H9 (cell line): ENCODE measurements around the gene ZMIZ1. TPM values are rescaled to one million over a fixed set of nuclear protein-coding genes. Genes with fewer than 3 reads are reported as not detected.

Experiments
- DNase-seq: peaks from one replicate; pipeline ENCODE4 v3.0.0-alpha.2; 2017
- H2AFZ ChIP-seq: one replicate; pipeline ENCODE4 v1.6.1; 2013; ENCODE audit warnings: mild to moderate bottlenecking, low read length, control low read depth, moderate library complexity
- H2AK5ac ChIP-seq: 2 replicates; pipeline ENCODE4 v1.6.1; 2013; ENCODE audit warnings: low read length, control low read depth, mixed read lengths; ENCODE audit not compliant: insufficient read length
- H2BK120ac ChIP-seq: one replicate; pipeline ENCODE4 v1.6.1; 2013; ENCODE audit warnings: low read depth, mild to moderate bottlenecking, low read length, control low read depth, inconsistent platforms; ENCODE audit not compliant: poor library complexity, severe bottlenecking
- H2BK12ac ChIP-seq: 2 replicates; pipeline ENCODE4 v1.6.1; 2013; ENCODE audit warnings: low read length, control low read depth, mixed read lengths, low read depth; ENCODE audit not compliant: insufficient read length
- H2BK15ac ChIP-seq: 2 replicates; pipeline ENCODE4 v1.6.1; 2013; ENCODE audit warnings: low read depth, low read length, control low read depth
- H2BK20ac ChIP-seq: one replicate; pipeline ENCODE4 v1.6.1; 2013; ENCODE audit warnings: low read depth, mild to moderate bottlenecking, low read length, control low read depth, inconsistent platforms; ENCODE audit not compliant: poor library complexity, severe bottlenecking
- H2BK5ac ChIP-seq: 2 replicates; pipeline ENCODE4 v1.6.1; 2013; ENCODE audit warnings: low read length, control low read depth, mixed read lengths; ENCODE audit not compliant: insufficient read length
- H3K14ac ChIP-seq: 2 replicates; pipeline ENCODE4 v1.6.1; 2013; ENCODE audit warnings: low read length, control low read depth; ENCODE audit not compliant: insufficient read depth
- H3K18ac ChIP-seq: 2 replicates; pipeline ENCODE4 v1.6.1; 2013; ENCODE audit warnings: low read depth, mild to moderate bottlenecking, mixed read lengths, low read length, control low read depth; ENCODE audit not compliant: insufficient read length
- H3K23ac ChIP-seq: 2 replicates; pipeline ENCODE4 v1.6.1; 2013; ENCODE audit warnings: low read length, control low read depth, mixed read lengths, low read depth; ENCODE audit not compliant: insufficient read length
- H3K23me2 ChIP-seq: 2 replicates; pipeline ENCODE4 v1.6.1; 2013; ENCODE audit warnings: low read depth, mild to moderate bottlenecking, mixed read lengths, low read length, control low read depth; ENCODE audit not compliant: insufficient read length, poor library complexity, severe bottlenecking
- H3K27ac ChIP-seq: 2 replicates; pipeline ENCODE4 v1.5.1; 2013; ENCODE audit warnings: low read length, control low read depth, mixed read lengths, low read depth; ENCODE audit not compliant: insufficient read length
- H3K27me3 ChIP-seq: 2 replicates; pipeline ENCODE4 v1.6.1; 2013; ENCODE audit warnings: low read length, control low read depth, inconsistent platforms; ENCODE audit not compliant: insufficient read depth
- H3K4ac ChIP-seq: 2 replicates; pipeline ENCODE4 v1.6.1; 2013; ENCODE audit warnings: low read depth, mild to moderate bottlenecking, control low read depth, inconsistent platforms, low read length, moderate library complexity
- H3K4me1 ChIP-seq: 2 replicates; pipeline ENCODE4 v1.6.1; 2013; ENCODE audit warnings: low read length, control low read depth, inconsistent platforms; ENCODE audit not compliant: insufficient read depth
- H3K4me2 ChIP-seq: 2 replicates; pipeline ENCODE4 v1.6.1; 2013; ENCODE audit warnings: low read length, control low read depth, mixed read lengths; ENCODE audit not compliant: insufficient read length, insufficient read depth
- H3K56ac ChIP-seq: 2 replicates; pipeline ENCODE4 v1.6.1; 2013; ENCODE audit warnings: low read depth, mild to moderate bottlenecking, mixed read lengths, low read length, control low read depth; ENCODE audit not compliant: insufficient read length
- H3K79me1 ChIP-seq: 2 replicates; pipeline ENCODE4 v1.6.1; 2013; ENCODE audit warnings: low read depth, mild to moderate bottlenecking, moderate library complexity, low read length, control low read depth, inconsistent platforms; ENCODE audit not compliant: insufficient read depth, poor library complexity, severe bottlenecking
- H3K79me2 ChIP-seq: 2 replicates; pipeline ENCODE4 v1.6.1; 2013; ENCODE audit warnings: low read length, control low read depth, inconsistent platforms; ENCODE audit not compliant: insufficient read depth
- H3K9ac ChIP-seq: 2 replicates; pipeline ENCODE4 v1.6.1; 2013; ENCODE audit warnings: low read length, control low read depth, mixed read lengths; ENCODE audit not compliant: insufficient read length; ENCODE audit errors: extremely low read depth
- H3K9me3 ChIP-seq: one replicate; pipeline ENCODE4 v1.6.1; 2013; ENCODE audit warnings: low read depth, low read length, inconsistent platforms; ENCODE audit not compliant: control insufficient read depth
- H3T11ph ChIP-seq: one replicate; pipeline ENCODE4 v1.6.1; 2013; ENCODE audit warnings: mild to moderate bottlenecking, low read length, control low read depth, inconsistent platforms
- H4K20me1 ChIP-seq: one replicate; pipeline ENCODE4 v1.6.1; 2013; ENCODE audit not compliant: control insufficient read depth, insufficient read length, insufficient read depth
- H4K5ac ChIP-seq: 2 replicates; pipeline ENCODE4 v1.6.1; 2013; ENCODE audit warnings: low read depth, mild to moderate bottlenecking, mixed read lengths, low read length, control low read depth; ENCODE audit not compliant: insufficient read length
- H4K8ac ChIP-seq: replicated peaks from 2 replicates; pipeline ENCODE4 v1.6.1; 2013; ENCODE audit warnings: low read length, control low read depth, mixed read lengths, low read depth; ENCODE audit not compliant: insufficient read length
- H4K91ac ChIP-seq: 2 replicates; pipeline ENCODE4 v1.6.1; 2013; ENCODE audit warnings: low read depth, mild to moderate bottlenecking, moderate library complexity, mixed read lengths, low read length, control low read depth; ENCODE audit not compliant: insufficient read length
- H3K27ac Mint-ChIP-seq, 3 experiments: 2 replicates in 2 of 3; 3 replicates in 1 of 3; pipeline ENCODE4 v1.8.0; 2020 to 2021; ENCODE audit warnings: mixed read lengths in 3 of 3, mild to moderate bottlenecking in 1 of 3, moderate library complexity in 1 of 3
- H3K27me3 Mint-ChIP-seq: 2 replicates; pipeline ENCODE4 v1.8.0; 2021; ENCODE audit warnings: low read depth, mild to moderate bottlenecking, moderate library complexity, mixed read lengths
- H3K36me3 Mint-ChIP-seq, 3 experiments: 2 replicates in 2 of 3; 3 replicates in 1 of 3; pipeline ENCODE4 v1.8.0; 2020 to 2021; ENCODE audit warnings: low read depth in 3 of 3, mixed read lengths in 3 of 3; ENCODE audit not compliant: insufficient read depth in 1 of 3
- H3K4me1 Mint-ChIP-seq, 2 experiments: 2 replicates each; pipeline ENCODE4 v1.8.0; 2020; ENCODE audit warnings: mixed read lengths in 2 of 2
- H3K4me3 Mint-ChIP-seq, 2 experiments: 2 replicates in 1 of 2; 3 replicates in 1 of 2; pipeline ENCODE4 v1.8.0; 2020 to 2021; ENCODE audit warnings: mild to moderate bottlenecking in 2 of 2, mixed read lengths in 2 of 2, moderate library complexity in 1 of 2
- H3K9me3 Mint-ChIP-seq, 2 experiments: 2 replicates in 1 of 2; 3 replicates in 1 of 2; pipeline ENCODE4 v1.8.0; 2020; ENCODE audit warnings: mild to moderate bottlenecking in 2 of 2, mixed read lengths in 2 of 2, moderate library complexity in 1 of 2
- WGBS: extraction: QIAGEN DNeasy Blood & Tissue Kit; methylation state at CpG from one replicate; pipeline ENCODE4 v1.1.7; 2013; ENCODE audit warnings: missing lambda C conversion rate, low lambda C conversion rate, mixed read lengths; ENCODE audit not compliant: insufficient read length; ENCODE audit errors: extremely low coverage; 5-methylcytosine and 5-hydroxymethylcytosine counted together
- total RNA-seq: library from RNA; stranded (reverse); gene quantifications from 2 replicates; pipeline ENCODE4 v1.2.1, GENCODE V29; 2021
- TF ChIP-seq, protein P1 (sequence below): fragments of 200-600 bp; sonication (generic); conservative IDR thresholded peaks from 3 replicates; pipeline ENCODE4 v1.8.0; 2021; ENCODE audit warnings: antibody characterized with exemption, mild to moderate bottlenecking

The ZMIZ1 gene
- total RNA-seq, 1 experiment from 2014 or later = 36.9 TPM

DNA sequence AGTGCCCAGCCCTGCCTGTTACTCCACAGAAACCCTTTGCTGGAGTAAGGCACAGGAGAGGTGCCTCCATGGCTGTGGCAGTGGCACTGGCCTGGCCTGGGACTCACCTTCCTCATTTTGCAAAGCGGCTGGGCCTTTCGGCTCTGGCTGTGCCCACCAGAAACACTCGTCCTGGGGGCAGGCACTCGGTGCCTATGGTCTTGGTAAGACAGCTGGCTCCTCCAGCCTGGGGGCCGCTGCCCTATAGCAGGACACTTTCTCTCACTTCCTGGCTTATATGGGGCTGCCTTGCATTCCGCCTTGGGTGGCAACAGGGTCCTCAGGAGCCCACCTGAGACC lies 13.2 kb downstream of the ZMIZ1 start:
- no peak overlapping the region for H3K27ac Mint-ChIP-seq
- WGBS = no CpG with 5 or more reads among the region's 6 CpGs
- Histone ChIP-seq H3K23me2 (no peaks in the 10 kb centered on the region), H2BK15ac (no peak overlapping the region), H4K91ac (no peak overlapping the region), H3K14ac (no peak overlapping the region), H3K79me1 (peaks cover 5% of the 10 kb centered on the region), H2BK12ac (no peak overlapping the region), H2AK5ac (no peak overlapping the region), H4K8ac (no peak overlapping the region), H4K5ac (no peak overlapping the region), H3K4me2 (no peak overlapping the region), H3K23ac (no peak overlapping the region), H3K18ac (no peak overlapping the region), H3K27me3 (no peaks in the 10 kb centered on the region), H3K4ac (no peak overlapping the region), H2BK120ac (no peak overlapping the region), H3K56ac (no peak overlapping the region), H3K9me3 (no peaks in the 10 kb centered on the region), H2BK5ac (no peak overlapping the region), H3T11ph (no peak overlapping the region), H3K27ac (no peak overlapping the region), H3K4me1 (peaks cover 10% of the 10 kb centered on the region), H3K9ac (no peak overlapping the region), H2AFZ (no peak overlapping the region), H4K20me1 (peaks cover 2% of the 10 kb centered on the region), H2BK20ac (no peak overlapping the region), H3K79me2 (peaks cover 13% of the 10 kb centered on the region; the same call in 1 of the 2 replicates)
- TF ChIP-seq, protein P1, sequence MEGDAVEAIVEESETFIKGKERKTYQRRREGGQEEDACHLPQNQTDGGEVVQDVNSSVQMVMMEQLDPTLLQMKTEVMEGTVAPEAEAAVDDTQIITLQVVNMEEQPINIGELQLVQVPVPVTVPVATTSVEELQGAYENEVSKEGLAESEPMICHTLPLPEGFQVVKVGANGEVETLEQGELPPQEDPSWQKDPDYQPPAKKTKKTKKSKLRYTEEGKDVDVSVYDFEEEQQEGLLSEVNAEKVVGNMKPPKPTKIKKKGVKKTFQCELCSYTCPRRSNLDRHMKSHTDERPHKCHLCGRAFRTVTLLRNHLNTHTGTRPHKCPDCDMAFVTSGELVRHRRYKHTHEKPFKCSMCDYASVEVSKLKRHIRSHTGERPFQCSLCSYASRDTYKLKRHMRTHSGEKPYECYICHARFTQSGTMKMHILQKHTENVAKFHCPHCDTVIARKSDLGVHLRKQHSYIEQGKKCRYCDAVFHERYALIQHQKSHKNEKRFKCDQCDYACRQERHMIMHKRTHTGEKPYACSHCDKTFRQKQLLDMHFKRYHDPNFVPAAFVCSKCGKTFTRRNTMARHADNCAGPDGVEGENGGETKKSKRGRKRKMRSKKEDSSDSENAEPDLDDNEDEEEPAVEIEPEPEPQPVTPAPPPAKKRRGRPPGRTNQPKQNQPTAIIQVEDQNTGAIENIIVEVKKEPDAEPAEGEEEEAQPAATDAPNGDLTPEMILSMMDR = no peak
- H3K36me3 Mint-ChIP-seq = peaks cover 0 to 4% (median 0%) of the 10 kb centered on the region in 3 experiments; a peak in 2 of 7 replicates
- no peak for DNase-seq
- peaks cover 59 to 70% of the 10 kb centered on the region in 2 experiments for H3K4me1 Mint-ChIP-seq
- H3K9me3 Mint-ChIP-seq = no peaks in the 10 kb centered on the region
- no peak overlapping the region for H3K4me3 Mint-ChIP-seq
- H3K27me3 Mint-ChIP-seq = peaks cover 1% of the 10 kb centered on the region; the same call in 1 of the 2 replicates
